D721Med (cell line): ENCODE data around the gene NT5DC1.

ENCODE experiments used
- DNase-seq: peaks from one replicate; pipeline ENCODE4 v3.0.0; 2011; ENCODE audit warnings: low spot score; ENCODE audit not compliant: insufficient read length
- FAIRE-seq: peaks from 2 replicates; lab custom pipeline; 2011; peaks lifted over from hg19 to GRCh38; lab: Jason Lieb, UNC
- TF ChIP-seq, protein P1 (sequence below): IDR thresholded peaks from 2 replicates; pipeline ENCODE4 v1.5.1; 2012; ENCODE audit warnings: mild to moderate bottlenecking, control low read depth; ENCODE audit not compliant: insufficient read depth; ENCODE audit errors: missing control alignments

NT5DC1 gene

DNA sequence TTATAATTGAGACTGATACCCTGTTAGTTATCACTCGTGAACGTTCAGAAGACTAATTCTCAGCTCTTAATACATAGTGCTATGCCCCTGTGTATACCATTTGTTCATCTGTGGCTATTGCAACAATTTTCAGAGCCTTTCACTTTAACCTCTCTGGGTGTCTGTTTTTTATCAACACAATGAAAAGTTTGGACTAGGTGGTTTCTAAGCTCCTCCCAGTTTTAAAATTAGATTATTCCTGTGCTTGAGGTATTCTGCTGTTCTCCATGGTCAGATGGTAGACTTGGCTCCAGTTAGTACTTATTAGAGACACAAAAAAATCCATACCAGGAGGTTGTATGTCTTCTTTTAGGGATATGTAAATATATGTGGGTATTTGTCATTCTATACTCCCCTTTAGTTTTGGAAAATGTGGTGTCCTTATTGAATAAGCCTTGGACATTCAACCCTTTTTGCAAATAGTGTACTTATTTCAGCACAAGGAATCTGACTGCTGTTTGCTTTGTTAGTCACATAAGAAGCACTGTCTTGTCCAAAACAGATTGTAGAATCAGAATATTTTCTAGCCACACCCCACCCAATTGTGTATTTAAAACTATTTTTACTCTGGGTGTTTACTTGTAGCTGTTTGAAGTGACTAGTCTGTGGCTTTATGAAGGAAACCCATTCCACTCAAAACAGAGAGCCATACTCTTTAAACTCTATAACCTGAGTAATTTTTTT lies 27.3 kb downstream of the NT5DC1 start:
- FAIRE-seq (no peak), DNase-seq (no peak)
- TF ChIP-seq, protein P1, sequence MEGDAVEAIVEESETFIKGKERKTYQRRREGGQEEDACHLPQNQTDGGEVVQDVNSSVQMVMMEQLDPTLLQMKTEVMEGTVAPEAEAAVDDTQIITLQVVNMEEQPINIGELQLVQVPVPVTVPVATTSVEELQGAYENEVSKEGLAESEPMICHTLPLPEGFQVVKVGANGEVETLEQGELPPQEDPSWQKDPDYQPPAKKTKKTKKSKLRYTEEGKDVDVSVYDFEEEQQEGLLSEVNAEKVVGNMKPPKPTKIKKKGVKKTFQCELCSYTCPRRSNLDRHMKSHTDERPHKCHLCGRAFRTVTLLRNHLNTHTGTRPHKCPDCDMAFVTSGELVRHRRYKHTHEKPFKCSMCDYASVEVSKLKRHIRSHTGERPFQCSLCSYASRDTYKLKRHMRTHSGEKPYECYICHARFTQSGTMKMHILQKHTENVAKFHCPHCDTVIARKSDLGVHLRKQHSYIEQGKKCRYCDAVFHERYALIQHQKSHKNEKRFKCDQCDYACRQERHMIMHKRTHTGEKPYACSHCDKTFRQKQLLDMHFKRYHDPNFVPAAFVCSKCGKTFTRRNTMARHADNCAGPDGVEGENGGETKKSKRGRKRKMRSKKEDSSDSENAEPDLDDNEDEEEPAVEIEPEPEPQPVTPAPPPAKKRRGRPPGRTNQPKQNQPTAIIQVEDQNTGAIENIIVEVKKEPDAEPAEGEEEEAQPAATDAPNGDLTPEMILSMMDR, result no peak

DNA sequence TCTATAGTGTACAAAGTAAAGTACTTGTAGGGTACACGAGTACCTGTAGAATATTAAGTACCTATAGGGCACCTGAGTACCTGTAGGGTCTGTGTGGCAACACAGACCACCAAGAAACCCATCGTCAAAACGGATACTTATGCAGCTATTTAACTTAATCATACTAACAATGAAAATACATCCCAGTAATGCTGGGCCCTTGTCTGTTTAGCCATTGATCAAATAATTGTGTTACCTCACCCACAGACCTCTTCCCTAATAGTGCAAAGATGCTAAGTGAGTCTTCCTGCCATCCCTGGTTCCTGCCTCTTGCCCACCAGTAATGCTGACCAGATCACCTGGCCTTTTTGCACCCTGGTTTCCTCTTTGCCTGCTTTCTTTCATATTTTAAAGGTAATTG lies 32.8 kb downstream of the NT5DC1 start:
- FAIRE-seq, result no peak
- DNase-seq, result no peak
- TF ChIP-seq, protein P1, result no peak

DNA sequence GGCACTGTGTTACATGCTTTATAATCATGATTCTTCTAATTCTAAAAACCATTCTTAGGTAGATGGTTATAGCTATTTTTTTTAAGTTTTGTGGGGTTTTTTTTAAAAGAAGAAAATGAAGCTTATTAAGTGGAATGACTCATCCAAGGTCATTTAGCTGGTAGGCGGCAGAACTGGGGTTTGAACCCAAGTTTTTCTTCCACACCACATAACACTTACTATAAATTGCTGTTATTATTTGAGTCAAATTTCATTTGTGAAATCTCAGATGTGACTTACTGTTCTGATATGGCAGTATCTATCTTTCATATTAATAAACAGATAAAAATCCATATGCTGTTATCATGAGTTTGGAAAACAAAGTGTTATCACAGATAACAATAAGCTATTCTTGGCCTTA lies 35.7 kb downstream of the NT5DC1 start:
- no peak for FAIRE-seq
- DNase-seq, result no peak
- TF ChIP-seq, protein P1, result no peak

DNA sequence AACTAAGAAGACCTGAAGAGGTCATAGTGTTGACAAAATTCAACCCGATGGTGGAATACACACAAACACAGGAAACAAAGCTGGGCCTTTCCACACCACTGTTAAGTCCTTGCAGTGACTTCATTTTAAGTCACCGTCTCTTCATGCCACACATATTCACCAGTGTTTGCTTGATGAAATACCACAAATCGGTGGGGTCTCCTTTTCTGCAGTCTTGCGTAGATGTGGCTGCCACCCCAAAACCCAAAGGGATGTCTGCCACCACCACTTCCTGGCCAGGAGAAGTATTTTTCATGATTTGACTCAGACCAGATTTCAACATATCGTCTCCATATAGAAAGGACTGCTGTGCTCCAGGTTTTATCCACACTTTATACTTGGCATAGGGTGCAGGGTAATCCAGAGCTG lies 36.3 kb downstream of the NT5DC1 start:
- FAIRE-seq (no peak), DNase-seq (no peak)
- TF ChIP-seq, protein P1, result no peak

DNA sequence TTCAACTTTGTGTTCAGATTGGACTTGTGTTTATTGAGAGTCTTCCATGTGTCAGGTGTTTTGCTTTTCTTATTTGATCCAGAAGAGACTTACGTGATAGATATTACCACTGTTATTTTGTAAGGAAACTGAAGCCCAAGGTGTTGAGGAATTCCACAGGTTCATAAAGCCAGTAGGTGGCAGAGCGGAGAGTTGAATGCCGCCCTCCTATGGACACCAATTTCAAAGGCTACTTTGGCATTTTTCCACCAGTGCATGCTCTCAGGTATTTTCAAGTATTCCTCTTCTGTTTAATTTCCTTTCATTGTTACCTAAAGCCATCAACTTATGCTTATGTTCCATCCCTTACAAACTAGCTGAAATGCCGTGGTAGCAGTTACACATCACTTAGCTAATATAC lies 39.3 kb downstream of the NT5DC1 start:
- FAIRE-seq, result no peak
- no peak for DNase-seq
- TF ChIP-seq, protein P1, result no peak

DNA sequence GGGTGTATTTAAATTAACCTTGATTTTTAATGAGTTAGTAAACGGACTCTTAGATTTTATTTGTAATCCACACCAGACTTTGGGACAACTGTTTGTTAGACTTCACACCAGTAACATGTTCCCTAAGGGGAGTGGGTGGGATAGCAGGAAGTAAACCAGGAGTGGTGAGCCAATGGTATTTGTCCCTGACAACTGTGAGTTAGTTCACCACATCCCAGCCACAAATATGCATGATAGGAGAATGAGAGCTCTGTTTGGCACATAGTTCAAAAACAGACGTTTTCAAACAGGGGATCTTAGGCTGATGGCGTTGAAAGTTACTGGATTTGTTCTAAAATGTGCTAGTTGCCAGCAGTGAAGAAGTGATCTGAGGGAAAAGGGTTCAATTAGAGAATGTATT lies 44.0 kb downstream of the NT5DC1 start:
- DNase-seq, result no peak
- TF ChIP-seq, protein P1, result no peak
- no peak for FAIRE-seq
